Adrenal gland (tissue), 5 donors: ENCODE results near the gene BEST1.

Experiments
- CTCF ChIP-seq, 6 experiments: fragments of 450-650 bp in 4 of 6; fragments of 200-600 bp in 2 of 6; sonication (generic) in 1 of 6; IDR thresholded peaks; 1 replicate in 5 of 6; 2 replicates in 1 of 6; pipeline versions ENCODE4 v1.5.1 to v1.8.0; 2016 to 2021; ENCODE audit warnings: antibody characterized with exemption in 6 of 6, mild to moderate bottlenecking in 2 of 6, moderate library complexity in 1 of 6
- POLR2A ChIP-seq, 2 donors: fragments of 450-650 bp; IDR thresholded peaks; one replicate each; pipeline ENCODE4 v1.6.1; 2017; ENCODE audit warnings: antibody characterized with exemption in 2 of 2, mild to moderate bottlenecking in 2 of 2, moderate library complexity in 1 of 2
- donor health status: DM: no; HTN: no; CAD: no.

DNA sequence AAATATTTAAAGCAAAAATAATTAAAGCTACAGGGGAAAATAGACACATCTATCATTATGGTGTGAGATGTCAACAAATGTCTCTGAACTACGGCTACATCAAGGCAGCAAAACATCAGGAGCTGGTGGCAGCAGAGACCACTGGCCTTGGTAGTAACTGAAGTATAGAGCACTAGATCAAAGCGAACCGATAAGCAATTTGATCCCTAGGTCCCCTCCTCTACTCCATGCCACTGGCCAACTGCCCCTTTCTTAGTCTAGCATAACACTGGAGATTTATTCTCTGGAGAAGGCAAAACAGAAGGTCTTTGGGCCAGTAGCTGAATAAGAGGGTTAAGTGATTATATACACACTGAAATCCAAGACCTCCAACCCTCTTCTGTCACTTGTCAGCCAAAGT is 19.2 kb upstream of the BEST1 start:
- TF ChIP-seq CTCF (IDR thresholded peaks at IDR 0.05) (no peak), POLR2A (IDR thresholded peaks at IDR 0.05) (no peak)
